ENCODE data around the gene WEE1. TPM values are rescaled to one million over a fixed set of nuclear protein-coding genes. Genes with fewer than 3 reads are reported as not detected.

Gene WEE1
- total RNA-seq, 1 donor from 2014 or later = 12.4 TPM

GRCh38 chr11:9606809-9607510 lies 33.5 kb downstream of the WEE1 start:
- intact Hi-C loops (cut with DNase I) = no loop called here
- no peak for TF ChIP-seq CTCF (IDR thresholded peaks at IDR 0.05)
- ATAC-seq (peak in 1 of 2 donors; percentile 7), DNase-seq (no peak)
- Histone ChIP-seq H3K27ac (no peak overlapping the region), H3K9me3 (no peaks in the 10 kb centered on the region), H3K27me3 (ENCODE audit: low read depth) (no peaks in the 10 kb centered on the region), H3K4me1 (no peaks in the 10 kb centered on the region), H3K36me3 (no peaks in the 10 kb centered on the region), H3K4me3 (no peak overlapping the region)

- H3K27ac ChIP-seq = no peak overlapping the region
- H3K9me3 ChIP-seq = no peaks in the 10 kb centered on the region
- H3K4me1 ChIP-seq = peaks cover 1% of the 10 kb centered on the region
- DNase-seq = no peak
- TF ChIP-seq CTCF (IDR thresholded peaks at IDR 0.05) = no peak
- H3K4me3 ChIP-seq = no peak overlapping the region
- no peak for ATAC-seq
- H3K36me3 ChIP-seq = no peaks in the 10 kb centered on the region
- intact Hi-C loops (cut with DNase I) = no loop called here
- H3K27me3 ChIP-seq (ENCODE audit: low read depth) = no peaks in the 10 kb centered on the region
These were observed 34.0 kb downstream of the WEE1 start for GRCh38 chr11:9607511-9607899.

- H3K4me3 ChIP-seq = no peak overlapping the region
- no peaks in the 10 kb centered on the region for H3K27me3 ChIP-seq (ENCODE audit: low read depth)
- ATAC-seq (no peak), DNase-seq (no peak)
- no peak for TF ChIP-seq CTCF (IDR thresholded peaks at IDR 0.05)
- H3K27ac ChIP-seq = no peak overlapping the region
- intact Hi-C loops (cut with DNase I) = no loop called here
- no peaks in the 10 kb centered on the region for H3K9me3 ChIP-seq
- H3K4me1 ChIP-seq = peaks cover 13% of the 10 kb centered on the region
- H3K36me3 ChIP-seq = no peaks in the 10 kb centered on the region
These were observed 35.7 kb downstream of the WEE1 start for GRCh38 chr11:9609002-9609759.

GRCh38 chr11:9609841-9610240 lies 36.4 kb downstream of the WEE1 start:
- Histone ChIP-seq H3K36me3 (no peaks in the 10 kb centered on the region), H3K27me3 (ENCODE audit: low read depth) (no peaks in the 10 kb centered on the region), H3K9me3 (no peaks in the 10 kb centered on the region), H3K4me1 (peaks cover 20% of the 10 kb centered on the region), H3K27ac (no peak overlapping the region), H3K4me3 (no peak overlapping the region)
- no peak for TF ChIP-seq CTCF (IDR thresholded peaks at IDR 0.05)
- ATAC-seq (no peak), DNase-seq (no peak)
- intact Hi-C loops (cut with DNase I) = loop anchor here (10.0 kb wide), 1 partner anchor 75 kb away; no protein-coding TSS in a partner anchor

GRCh38 chr11:9613118-9613829 lies 39.8 kb downstream of the WEE1 start:
- intact Hi-C loops (cut with DNase I) = loop anchor here (10.0 kb wide), 1 partner anchor 78 kb away; no protein-coding TSS in a partner anchor
- Histone ChIP-seq H3K9me3 (no peaks in the 10 kb centered on the region), H3K4me1 (peaks cover 25% of the 10 kb centered on the region), H3K4me3 (peak overlapping the region; percentile 62), H3K27me3 (ENCODE audit: low read depth) (no peaks in the 10 kb centered on the region), H3K36me3 (no peaks in the 10 kb centered on the region), H3K27ac (peak overlapping the region; percentile 98)
- peak; percentile 94 to 96 for ATAC-seq
- DNase-seq = peak; percentile 95
- TF ChIP-seq CTCF (IDR thresholded peaks at IDR 0.05) = peak; percentile 95

Measured in lower lobe of right lung (tissue), 2 donors.